Left ventricle myocardium inferior (tissue), 1 donor: ENCODE results near the gene ADGRG1. TPM values are rescaled to one million over a fixed set of nuclear protein-coding genes. Genes with fewer than 3 reads are reported as not detected.

Source experiments
- DNase-seq: peaks from one replicate; pipeline ENCODE4 v3.0.0-alpha.2; 2020
- H3K27ac ChIP-seq: fragments of 200-600 bp; replicated peaks from 2 replicates; pipeline ENCODE4 v1.8.0; 2021
- H3K27me3 ChIP-seq: fragments of 200-600 bp; 2 replicates; pipeline ENCODE4 v1.8.0; 2021; ENCODE audit warnings: low read depth
- H3K36me3 ChIP-seq: fragments of 200-600 bp; 2 replicates; pipeline ENCODE4 v1.8.0; 2021
- H3K4me1 ChIP-seq: fragments of 200-600 bp; 2 replicates; pipeline ENCODE4 v1.8.0; 2021
- H3K4me3 ChIP-seq: fragments of 200-600 bp; 2 replicates; pipeline ENCODE4 v1.8.0; 2021; ENCODE audit warnings: mild to moderate bottlenecking, moderate library complexity
- H3K9me3 ChIP-seq: fragments of 200-600 bp; replicated peaks from 2 replicates; pipeline ENCODE4 v1.8.0; 2021
- intact Hi-C: fragments of 100-400 bp; cut with micrococcal nuclease; formaldehyde crosslinking; loops from one replicate; pipeline ENCODE4 v1.11.0; 2022
- total RNA-seq: library from RNA; stranded (reverse); fragmentation: NEBNext Ultra II Directional; extraction: Animal tissue kit (Norgen Biotek cat#: 25700); gene quantifications from one replicate; pipeline ENCODE4 v1.2.1, GENCODE V29; 2021
- TF ChIP-seq, protein P1 (sequence below): fragments of 200-600 bp; IDR thresholded peaks from 2 replicates; pipeline ENCODE4 v1.8.0; 2021; ENCODE audit warnings: antibody characterized with exemption, mild to moderate bottlenecking, borderline replicate concordance
- donor health status: DM: no; HTN: yes; CAD: no; lungs with severe emphysema.

ADGRG1 gene
- total RNA-seq, 1 donor from 2014 or later = 21.3 TPM

GRCh38 chr16:57611181-57611580, 17.2 kb upstream of the ADGRG1 start:
- intact Hi-C loops = no loop called here
- H3K27ac ChIP-seq = no peak overlapping the region
- H3K4me3 ChIP-seq = no peak overlapping the region
- no peaks in the 10 kb centered on the region for H3K9me3 ChIP-seq
- TF ChIP-seq, protein P1, sequence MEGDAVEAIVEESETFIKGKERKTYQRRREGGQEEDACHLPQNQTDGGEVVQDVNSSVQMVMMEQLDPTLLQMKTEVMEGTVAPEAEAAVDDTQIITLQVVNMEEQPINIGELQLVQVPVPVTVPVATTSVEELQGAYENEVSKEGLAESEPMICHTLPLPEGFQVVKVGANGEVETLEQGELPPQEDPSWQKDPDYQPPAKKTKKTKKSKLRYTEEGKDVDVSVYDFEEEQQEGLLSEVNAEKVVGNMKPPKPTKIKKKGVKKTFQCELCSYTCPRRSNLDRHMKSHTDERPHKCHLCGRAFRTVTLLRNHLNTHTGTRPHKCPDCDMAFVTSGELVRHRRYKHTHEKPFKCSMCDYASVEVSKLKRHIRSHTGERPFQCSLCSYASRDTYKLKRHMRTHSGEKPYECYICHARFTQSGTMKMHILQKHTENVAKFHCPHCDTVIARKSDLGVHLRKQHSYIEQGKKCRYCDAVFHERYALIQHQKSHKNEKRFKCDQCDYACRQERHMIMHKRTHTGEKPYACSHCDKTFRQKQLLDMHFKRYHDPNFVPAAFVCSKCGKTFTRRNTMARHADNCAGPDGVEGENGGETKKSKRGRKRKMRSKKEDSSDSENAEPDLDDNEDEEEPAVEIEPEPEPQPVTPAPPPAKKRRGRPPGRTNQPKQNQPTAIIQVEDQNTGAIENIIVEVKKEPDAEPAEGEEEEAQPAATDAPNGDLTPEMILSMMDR = no peak
- peaks cover 14% of the 10 kb centered on the region for H3K4me1 ChIP-seq
- no peak for DNase-seq
- no peaks in the 10 kb centered on the region for H3K36me3 ChIP-seq
- no peaks in the 10 kb centered on the region for H3K27me3 ChIP-seq

GRCh38 chr16:57611706-57612105, 16.7 kb upstream of the ADGRG1 start:
- no peak overlapping the region for H3K4me3 ChIP-seq
- TF ChIP-seq, protein P1 = no peak
- peaks cover 14% of the 10 kb centered on the region for H3K4me1 ChIP-seq
- intact Hi-C loops = no loop called here
- DNase-seq = no peak
- H3K9me3 ChIP-seq = no peaks in the 10 kb centered on the region
- H3K27ac ChIP-seq = no peak overlapping the region
- no peaks in the 10 kb centered on the region for H3K27me3 ChIP-seq
- H3K36me3 ChIP-seq = no peaks in the 10 kb centered on the region

DNA sequence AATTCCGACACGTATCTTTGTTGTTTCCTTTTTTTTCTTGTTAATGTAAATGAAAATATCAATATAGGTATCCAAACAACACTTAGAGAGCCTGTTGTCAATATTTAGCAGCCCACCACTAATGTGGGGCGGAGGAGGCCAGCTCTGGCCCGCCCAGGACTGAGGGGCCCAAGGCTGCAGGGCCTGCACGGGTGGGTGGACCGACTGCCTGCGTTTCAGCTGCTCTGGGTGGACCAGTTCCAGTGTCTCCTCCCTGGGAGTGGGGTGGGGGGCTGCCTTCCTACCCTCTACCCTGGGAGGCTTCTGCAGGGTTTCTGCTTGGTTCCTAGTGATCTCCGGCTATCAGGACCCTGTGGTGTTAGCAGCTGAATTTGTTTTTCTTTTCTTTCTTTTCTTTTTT, 15.9 kb upstream of the ADGRG1 start:
- no peak overlapping the region for H3K4me3 ChIP-seq
- TF ChIP-seq, protein P1 = no peak
- H3K36me3 ChIP-seq = no peaks in the 10 kb centered on the region
- H3K9me3 ChIP-seq = no peaks in the 10 kb centered on the region
- peaks cover 14% of the 10 kb centered on the region for H3K4me1 ChIP-seq
- intact Hi-C loops = no loop called here
- no peaks in the 10 kb centered on the region for H3K27me3 ChIP-seq
- H3K27ac ChIP-seq = no peak overlapping the region
- no peak for DNase-seq

DNA sequence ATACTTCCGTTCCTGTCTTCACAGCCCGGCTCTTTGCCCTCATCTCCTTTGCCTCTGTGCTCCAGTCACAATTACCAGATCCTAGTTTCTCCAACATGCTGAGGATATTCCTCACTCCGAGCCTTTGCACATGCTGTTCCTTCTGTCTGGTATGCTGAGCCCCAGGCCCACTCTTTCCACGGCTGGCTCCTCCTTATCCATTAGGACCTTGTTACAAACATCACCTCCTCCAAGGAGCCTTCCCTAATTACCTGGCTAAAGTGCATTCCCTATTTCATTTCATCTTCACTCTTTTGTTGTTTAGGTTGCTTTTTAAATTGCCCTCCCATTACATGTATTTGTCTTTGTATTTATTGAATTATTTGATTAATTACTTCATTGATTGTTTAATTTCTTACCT, 14.9 kb upstream of the ADGRG1 start:
- no peak overlapping the region for H3K4me3 ChIP-seq
- intact Hi-C loops = no loop called here
- H3K27ac ChIP-seq = no peak overlapping the region
- peaks cover 14% of the 10 kb centered on the region for H3K4me1 ChIP-seq
- TF ChIP-seq, protein P1 = no peak
- no peaks in the 10 kb centered on the region for H3K27me3 ChIP-seq
- no peak for DNase-seq
- no peaks in the 10 kb centered on the region for H3K36me3 ChIP-seq
- no peaks in the 10 kb centered on the region for H3K9me3 ChIP-seq

GRCh38 chr16:57614536-57614935, 13.9 kb upstream of the ADGRG1 start:
- H3K27ac ChIP-seq = no peak overlapping the region
- no peak overlapping the region for H3K4me3 ChIP-seq
- H3K4me1 ChIP-seq = peaks cover 8% of the 10 kb centered on the region
- H3K9me3 ChIP-seq = no peaks in the 10 kb centered on the region
- no peaks in the 10 kb centered on the region for H3K27me3 ChIP-seq
- no peaks in the 10 kb centered on the region for H3K36me3 ChIP-seq
- TF ChIP-seq, protein P1 = no peak
- intact Hi-C loops = no loop called here
- no peak for DNase-seq

DNA sequence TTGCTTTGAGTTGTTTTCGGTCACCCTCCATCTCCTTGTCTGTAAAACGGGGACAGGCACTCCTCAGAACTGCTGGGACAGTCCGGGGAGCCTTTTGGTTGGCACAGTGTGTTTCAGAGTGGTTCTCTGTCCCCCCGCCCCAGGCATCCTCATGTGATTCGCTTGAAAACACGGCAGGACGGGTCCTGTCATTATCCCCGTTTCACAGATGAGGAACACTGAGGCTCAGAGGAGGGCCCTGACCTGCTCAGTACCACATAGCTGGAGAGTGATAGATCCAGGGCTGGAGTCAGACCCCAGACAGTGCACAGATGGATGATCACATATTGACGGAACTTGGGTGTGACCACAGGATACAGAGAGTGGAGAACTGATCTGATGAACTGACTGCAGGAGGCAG, 13.5 kb upstream of the ADGRG1 start:
- TF ChIP-seq, protein P1 = no peak
- Histone ChIP-seq H3K9me3 (no peaks in the 10 kb centered on the region), H3K27me3 (no peaks in the 10 kb centered on the region), H3K36me3 (no peaks in the 10 kb centered on the region), H3K4me3 (no peak overlapping the region), H3K27ac (no peak overlapping the region), H3K4me1 (peaks cover 4% of the 10 kb centered on the region)
- DNase-seq = no peak
- intact Hi-C loops = no loop called here
